Measurements from ENCODE around the gene TRIM44.

The TRIM44 gene

DNA sequence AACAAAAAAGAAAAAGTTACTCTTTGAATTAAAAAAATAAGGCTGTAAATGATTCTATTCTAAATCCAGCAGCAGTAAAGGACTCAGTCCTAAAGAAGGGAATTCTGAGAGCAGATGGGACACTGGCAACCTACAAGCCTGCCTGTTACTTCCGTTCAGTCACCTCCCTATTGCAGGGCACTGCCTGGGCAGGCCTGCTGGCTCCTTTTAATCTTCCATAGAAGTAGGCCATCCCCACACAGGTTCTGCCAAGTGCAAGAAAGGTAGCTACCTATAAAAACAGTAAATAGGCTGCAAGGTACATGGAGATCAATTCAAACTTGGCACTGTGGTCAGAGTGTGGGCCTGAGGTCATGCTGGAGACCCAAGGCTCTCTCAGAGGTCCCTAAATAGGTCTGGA, 136.4 kb downstream of the TRIM44 start:
- Histone ChIP-seq H3K4me1 (ENCODE audit: insufficient read depth, low read length) (0 out of 2 replicates have a peak, but pooled peaks cover 4% of the 10 kb centered on the region), H3K36me3 (ENCODE audit: insufficient read depth, low read length) (no peaks in the 10 kb centered on the region), H3K9me3 (ENCODE audit: control insufficient read depth, insufficient read depth, low read length) (no peaks in the 10 kb centered on the region), H3K9ac (ENCODE audit: low read depth, low read length) (no peak overlapping the region)

DNA sequence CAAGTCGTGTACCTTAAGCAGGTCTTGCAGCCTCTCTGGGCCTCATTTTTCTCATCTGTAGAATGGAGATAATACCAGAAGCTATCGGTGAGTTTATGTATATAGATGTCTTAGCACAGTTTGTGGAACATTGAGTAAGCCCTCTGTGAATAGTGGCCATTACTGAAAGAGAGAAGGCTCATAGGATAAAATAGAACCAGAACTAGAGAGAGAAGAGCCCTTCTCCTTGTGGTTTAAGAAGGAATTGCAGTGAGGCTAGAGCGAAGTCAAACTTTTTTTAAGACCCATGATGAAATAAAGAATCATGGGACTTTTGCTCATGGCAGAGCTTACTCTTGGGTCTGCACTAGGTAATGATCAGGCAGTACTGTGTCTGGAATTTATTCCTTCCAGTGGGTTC, 137.1 kb downstream of the TRIM44 start:
- no peaks in the 10 kb centered on the region for H3K36me3 ChIP-seq (ENCODE audit: insufficient read depth, low read length)
- H3K9me3 ChIP-seq (ENCODE audit: control insufficient read depth, insufficient read depth, low read length): no peaks in the 10 kb centered on the region
- H3K9ac ChIP-seq (ENCODE audit: low read depth, low read length): no peak overlapping the region
- 0 out of 2 replicates have a peak, but pooled peaks cover 4% of the 10 kb centered on the region for H3K4me1 ChIP-seq (ENCODE audit: insufficient read depth, low read length)

DNA sequence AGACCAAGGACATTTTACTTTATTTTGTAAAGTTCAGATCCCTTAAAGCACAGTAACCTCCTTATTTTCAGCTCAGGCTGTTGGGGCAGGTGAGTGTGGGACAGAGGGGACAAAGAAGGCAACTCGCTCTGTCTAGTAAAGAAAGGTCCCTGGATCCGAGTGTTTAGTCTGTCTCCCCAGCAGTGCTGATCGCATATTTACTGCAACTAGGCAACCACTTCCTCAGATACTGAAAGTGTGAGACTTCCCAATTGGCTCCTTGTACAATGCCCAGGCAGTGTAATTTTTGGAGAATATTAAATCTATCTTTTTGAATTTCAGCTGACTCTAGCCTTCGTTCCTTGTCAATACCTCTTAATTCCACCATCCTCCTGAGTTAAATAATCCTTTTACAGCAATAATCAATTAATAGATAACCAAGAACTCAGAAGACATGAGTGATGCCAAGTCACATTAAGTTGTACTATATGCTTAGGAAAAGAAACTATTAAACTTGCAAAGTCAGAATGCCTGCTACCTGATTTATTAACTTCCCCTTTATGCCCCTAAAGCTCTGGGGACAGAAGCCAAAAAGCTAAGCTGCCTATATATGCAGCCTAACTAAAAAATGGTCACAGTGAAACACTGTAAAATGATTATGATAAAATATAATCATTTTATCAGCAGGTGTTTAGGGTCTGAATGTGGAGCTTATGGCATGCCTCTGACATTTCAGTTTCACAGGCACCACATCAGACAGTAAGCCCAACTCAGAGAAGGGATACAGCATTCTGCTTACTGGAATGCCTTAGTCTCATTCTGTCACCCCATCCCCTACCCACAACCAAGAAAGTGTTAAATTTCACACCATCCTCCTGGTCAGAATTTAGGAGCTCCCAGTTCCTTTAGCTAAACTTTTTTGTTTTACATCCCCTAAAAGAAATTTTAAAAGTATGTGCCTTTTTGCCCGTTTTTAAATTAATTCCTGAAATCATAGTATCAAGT, 138.7 kb downstream of the TRIM44 start:
- H3K9me3 ChIP-seq (ENCODE audit: control insufficient read depth, insufficient read depth, low read length): no peaks in the 10 kb centered on the region
- H3K36me3 ChIP-seq (ENCODE audit: insufficient read depth, low read length): no peaks in the 10 kb centered on the region
- H3K4me1 ChIP-seq (ENCODE audit: insufficient read depth, low read length): 0 out of 2 replicates have a peak, but pooled peaks cover 3% of the 10 kb centered on the region
- H3K9ac ChIP-seq (ENCODE audit: low read depth, low read length): no peak overlapping the region

DNA sequence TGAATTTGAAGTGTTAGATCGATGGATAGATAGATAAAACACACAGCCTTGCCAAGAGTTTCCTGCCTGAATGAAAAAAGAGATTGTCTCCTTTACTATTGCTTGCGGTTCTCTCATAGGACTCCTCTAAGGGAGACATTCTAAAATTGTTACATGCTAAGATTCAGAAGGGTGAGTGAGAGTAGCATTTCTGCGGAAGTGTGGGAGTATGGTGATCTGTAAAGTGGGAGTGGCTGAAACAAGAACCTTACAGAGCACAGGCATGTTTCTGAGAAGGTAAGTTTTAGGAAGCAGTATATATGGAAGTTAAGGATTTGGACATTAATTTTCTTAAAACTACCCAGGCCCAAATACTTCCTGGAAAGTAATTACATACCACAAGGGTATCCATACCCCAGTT, 139.6 kb downstream of the TRIM44 start:
- Histone ChIP-seq H3K4me1 (ENCODE audit: insufficient read depth, low read length) (no peaks in the 10 kb centered on the region), H3K36me3 (ENCODE audit: insufficient read depth, low read length) (no peaks in the 10 kb centered on the region)

DNA sequence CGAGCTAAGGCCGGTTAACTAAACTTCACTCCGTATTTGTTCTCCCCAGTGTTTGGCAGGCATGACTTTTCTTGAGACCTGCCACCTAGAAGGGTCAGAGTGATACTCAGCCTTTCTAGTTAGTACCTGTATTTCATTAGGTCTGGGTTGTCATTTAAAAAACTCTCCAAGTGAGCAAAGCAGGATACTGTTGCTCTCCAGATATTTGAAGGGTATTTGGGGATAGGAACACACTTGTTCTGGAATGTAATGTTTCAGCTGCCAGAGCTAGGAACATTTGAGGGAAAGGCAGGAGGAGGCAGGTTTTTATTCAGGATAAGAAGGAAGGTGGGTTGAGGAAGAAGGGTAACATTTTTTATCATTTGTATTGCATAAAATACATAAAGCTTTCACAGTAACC, 140.1 kb downstream of the TRIM44 start:
- Histone ChIP-seq H3K4me1 (ENCODE audit: insufficient read depth, low read length) (no peaks in the 10 kb centered on the region), H3K9ac (ENCODE audit: low read depth, low read length) (no peak overlapping the region), H3K9me3 (ENCODE audit: control insufficient read depth, insufficient read depth, low read length) (no peaks in the 10 kb centered on the region), H3K36me3 (ENCODE audit: insufficient read depth, low read length) (no peaks in the 10 kb centered on the region)

More for the DNA sequence above, 139.6 kb downstream of the TRIM44 start:
- Histone ChIP-seq H3K9ac (ENCODE audit: low read depth, low read length) (no peak overlapping the region), H3K9me3 (ENCODE audit: control insufficient read depth, insufficient read depth, low read length) (no peaks in the 10 kb centered on the region)

DNA sequence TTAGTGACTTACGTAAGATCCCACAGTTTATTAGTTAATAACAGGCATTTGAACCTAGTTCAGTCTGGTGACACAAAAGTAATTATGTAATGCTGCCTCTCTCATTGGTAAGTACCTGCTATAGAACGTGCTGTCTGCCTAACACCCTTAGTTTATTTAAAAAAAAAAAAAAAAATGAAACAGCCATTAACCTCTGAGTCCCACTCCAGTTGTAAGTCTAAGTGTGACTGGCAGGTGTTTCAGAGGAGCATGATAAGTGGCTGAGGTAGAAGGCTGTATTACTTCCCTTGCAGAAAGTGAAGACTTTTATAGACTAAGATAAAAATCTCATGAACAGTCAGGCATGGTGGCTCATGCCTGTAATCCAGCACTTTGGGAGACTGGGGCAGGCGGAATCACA, 140.5 kb downstream of the TRIM44 start:
- no peaks in the 10 kb centered on the region for H3K4me1 ChIP-seq (ENCODE audit: insufficient read depth, low read length)
- H3K9ac ChIP-seq (ENCODE audit: low read depth, low read length): no peak overlapping the region
- no peaks in the 10 kb centered on the region for H3K36me3 ChIP-seq (ENCODE audit: insufficient read depth, low read length)
- no peaks in the 10 kb centered on the region for H3K9me3 ChIP-seq (ENCODE audit: control insufficient read depth, insufficient read depth, low read length)

DNA sequence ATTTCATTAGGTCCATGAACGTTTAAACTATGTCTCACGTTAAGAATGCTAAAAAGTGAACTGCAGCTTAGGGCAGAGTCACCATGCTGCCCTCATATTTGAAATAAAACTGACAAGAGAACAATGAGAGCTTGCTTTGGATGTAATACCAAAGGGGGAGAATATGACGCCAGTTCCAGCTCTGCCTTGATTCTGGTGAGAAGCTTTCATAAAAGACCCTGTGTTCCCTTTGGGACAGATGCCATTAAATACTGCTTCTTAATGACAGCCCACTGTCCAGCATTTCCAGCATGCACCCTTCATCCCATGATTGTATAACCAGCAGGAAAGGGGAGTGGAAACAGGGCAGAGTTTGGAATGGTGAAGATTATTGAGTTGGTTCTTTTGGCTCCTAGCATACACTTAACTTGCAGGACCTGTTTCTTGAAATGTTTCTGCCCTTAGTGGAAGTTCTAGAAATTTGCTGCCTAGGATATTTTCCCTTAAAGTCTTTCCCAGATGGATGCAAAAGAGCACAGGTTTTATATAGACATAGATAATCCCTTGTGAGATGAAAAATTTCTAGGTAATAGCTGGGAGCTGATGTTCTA, 142.0 kb downstream of the TRIM44 start:
- Histone ChIP-seq H3K9me3 (ENCODE audit: control insufficient read depth, insufficient read depth, low read length) (no peaks in the 10 kb centered on the region), H3K9ac (ENCODE audit: low read depth, low read length) (no peak overlapping the region), H3K4me1 (ENCODE audit: insufficient read depth, low read length) (no peaks in the 10 kb centered on the region), H3K36me3 (ENCODE audit: insufficient read depth, low read length) (no peaks in the 10 kb centered on the region)

DNA sequence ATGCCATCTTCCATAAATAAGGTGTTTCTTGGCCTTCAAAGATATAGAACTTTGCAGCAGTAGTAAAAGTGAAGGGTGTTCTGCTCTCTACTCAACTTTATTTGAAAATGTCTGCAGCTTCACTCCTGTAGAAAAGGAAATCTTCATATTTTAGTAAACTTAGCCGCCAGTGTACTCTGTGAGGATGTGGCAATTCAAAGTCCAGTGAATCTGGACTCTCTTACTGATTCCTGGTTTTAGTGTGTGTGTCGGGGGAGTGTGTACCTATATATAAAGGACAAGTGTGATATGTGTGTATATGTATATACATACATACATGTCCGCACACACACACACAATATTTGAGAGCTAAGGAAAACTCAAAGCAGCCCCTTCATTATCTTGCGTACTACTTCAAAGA, 147.0 kb downstream of the TRIM44 start:
- no peaks in the 10 kb centered on the region for H3K36me3 ChIP-seq (ENCODE audit: insufficient read depth, low read length)
- H3K9me3 ChIP-seq (ENCODE audit: control insufficient read depth, insufficient read depth, low read length): no peaks in the 10 kb centered on the region
- H3K4me1 ChIP-seq (ENCODE audit: insufficient read depth, low read length): no peaks in the 10 kb centered on the region
- H3K9ac ChIP-seq (ENCODE audit: low read depth, low read length): no peak overlapping the region

DNA sequence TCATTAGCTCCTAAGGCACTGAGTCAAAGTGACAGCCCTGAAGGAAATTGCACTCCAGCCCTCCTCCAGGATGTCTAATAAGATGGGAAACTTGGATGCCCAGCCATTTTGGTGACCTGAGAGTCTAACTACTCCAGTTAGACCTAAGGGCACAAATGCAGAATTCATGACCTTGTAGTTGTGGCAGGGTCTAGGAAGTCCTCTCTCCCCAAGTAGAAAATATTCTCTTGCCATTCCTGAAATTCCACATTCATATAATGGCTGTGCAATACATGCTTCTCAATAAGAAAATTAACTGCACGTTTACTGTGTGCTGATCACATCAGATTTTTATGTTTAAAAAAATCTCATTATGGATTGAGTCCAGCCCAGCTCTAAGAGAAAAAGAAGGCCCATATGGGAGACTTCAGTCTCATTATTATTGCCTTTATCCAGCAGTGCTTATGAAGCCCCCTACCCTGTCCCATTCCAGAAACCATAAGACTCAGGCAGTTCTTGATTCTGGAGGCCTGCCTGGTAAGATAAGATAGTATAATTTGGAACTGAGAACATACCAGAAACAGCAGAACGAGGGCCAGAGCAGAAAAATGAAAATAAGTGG, 147.6 kb downstream of the TRIM44 start:
- no peaks in the 10 kb centered on the region for H3K9me3 ChIP-seq (ENCODE audit: control insufficient read depth, insufficient read depth, low read length)
- no peaks in the 10 kb centered on the region for H3K36me3 ChIP-seq (ENCODE audit: insufficient read depth, low read length)
- no peaks in the 10 kb centered on the region for H3K4me1 ChIP-seq (ENCODE audit: insufficient read depth, low read length)
- no peak overlapping the region for H3K9ac ChIP-seq (ENCODE audit: low read depth, low read length)

DNA sequence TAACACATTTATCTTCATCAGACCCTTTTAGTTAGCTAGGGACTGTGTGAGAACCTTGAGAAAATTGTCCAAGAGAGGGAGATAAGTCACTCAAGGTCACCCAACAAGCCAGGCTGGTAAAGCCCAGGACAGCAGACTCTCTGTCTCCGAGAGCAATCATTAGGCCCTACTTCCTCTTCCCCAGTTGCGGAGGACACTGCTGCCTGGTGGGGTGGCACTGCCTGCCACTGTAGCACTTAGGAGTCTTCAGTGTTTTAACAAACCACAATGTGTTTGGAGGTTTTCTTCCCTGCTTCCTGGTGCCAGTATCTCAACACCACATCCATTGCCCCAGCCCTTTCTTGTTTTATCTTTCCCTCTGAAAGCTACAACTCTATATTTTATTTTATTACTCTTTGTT, 149.2 kb downstream of the TRIM44 start:
- Histone ChIP-seq H3K9ac (ENCODE audit: low read depth, low read length) (no peak overlapping the region), H3K36me3 (ENCODE audit: insufficient read depth, low read length) (no peaks in the 10 kb centered on the region), H3K4me1 (ENCODE audit: insufficient read depth, low read length) (no peaks in the 10 kb centered on the region), H3K9me3 (ENCODE audit: control insufficient read depth, insufficient read depth, low read length) (no peaks in the 10 kb centered on the region)

DNA sequence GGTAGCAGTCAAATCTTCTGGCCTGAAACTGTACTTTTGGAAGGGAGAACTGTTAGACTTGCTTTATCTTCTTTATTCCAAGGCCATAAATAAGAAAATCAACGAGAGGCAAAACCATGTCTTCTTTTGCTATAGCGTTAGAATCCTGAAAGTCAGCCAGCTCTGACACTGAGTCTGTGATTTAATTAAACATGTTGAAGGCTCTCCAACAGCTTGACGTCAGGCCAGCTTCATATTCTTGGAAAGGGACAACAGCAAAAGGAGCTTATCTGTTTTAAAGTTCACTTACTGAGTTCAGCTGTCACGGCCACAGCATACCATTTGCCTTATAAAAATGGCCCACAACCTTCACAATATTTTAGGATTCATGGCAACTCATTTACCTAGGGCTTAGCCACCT, 150.3 kb downstream of the TRIM44 start:
- H3K36me3 ChIP-seq (ENCODE audit: insufficient read depth, low read length): no peaks in the 10 kb centered on the region
- H3K4me1 ChIP-seq (ENCODE audit: insufficient read depth, low read length): no peaks in the 10 kb centered on the region
- H3K9me3 ChIP-seq (ENCODE audit: control insufficient read depth, insufficient read depth, low read length): no peaks in the 10 kb centered on the region
- no peak overlapping the region for H3K9ac ChIP-seq (ENCODE audit: low read depth, low read length)

DNA sequence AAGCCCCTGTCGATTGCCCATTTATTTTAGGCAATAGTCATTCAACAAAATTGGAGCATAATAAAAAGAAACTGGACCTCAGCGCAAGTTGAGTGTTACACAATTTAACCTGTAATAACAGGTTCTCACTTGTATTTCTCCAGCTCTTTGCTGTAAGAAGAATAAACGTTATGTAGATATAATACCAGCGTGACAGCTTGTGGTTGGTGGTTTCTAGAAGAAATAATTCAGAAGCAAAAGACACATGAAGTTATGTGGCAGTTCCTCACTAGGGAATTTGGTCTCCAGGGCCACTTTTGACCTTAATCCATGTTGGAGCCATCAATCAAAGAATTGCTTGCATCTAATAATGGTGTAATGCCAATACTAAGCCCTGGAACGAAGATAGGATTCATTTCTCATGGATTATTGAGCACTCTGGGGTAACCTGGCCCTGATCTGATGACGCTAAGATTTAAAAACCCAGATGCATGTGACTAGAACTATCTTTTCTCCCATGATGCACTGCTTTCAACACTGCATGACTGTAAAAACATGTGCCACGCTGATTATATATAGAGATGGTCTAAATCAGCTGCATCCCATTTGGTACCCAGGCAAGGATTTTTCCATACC, 151.6 kb downstream of the TRIM44 start:
- no peak overlapping the region for H3K9ac ChIP-seq (ENCODE audit: low read depth, low read length)
- H3K9me3 ChIP-seq (ENCODE audit: control insufficient read depth, insufficient read depth, low read length): no peaks in the 10 kb centered on the region
- no peaks in the 10 kb centered on the region for H3K36me3 ChIP-seq (ENCODE audit: insufficient read depth, low read length)
- H3K4me1 ChIP-seq (ENCODE audit: insufficient read depth, low read length): no peaks in the 10 kb centered on the region

DNA sequence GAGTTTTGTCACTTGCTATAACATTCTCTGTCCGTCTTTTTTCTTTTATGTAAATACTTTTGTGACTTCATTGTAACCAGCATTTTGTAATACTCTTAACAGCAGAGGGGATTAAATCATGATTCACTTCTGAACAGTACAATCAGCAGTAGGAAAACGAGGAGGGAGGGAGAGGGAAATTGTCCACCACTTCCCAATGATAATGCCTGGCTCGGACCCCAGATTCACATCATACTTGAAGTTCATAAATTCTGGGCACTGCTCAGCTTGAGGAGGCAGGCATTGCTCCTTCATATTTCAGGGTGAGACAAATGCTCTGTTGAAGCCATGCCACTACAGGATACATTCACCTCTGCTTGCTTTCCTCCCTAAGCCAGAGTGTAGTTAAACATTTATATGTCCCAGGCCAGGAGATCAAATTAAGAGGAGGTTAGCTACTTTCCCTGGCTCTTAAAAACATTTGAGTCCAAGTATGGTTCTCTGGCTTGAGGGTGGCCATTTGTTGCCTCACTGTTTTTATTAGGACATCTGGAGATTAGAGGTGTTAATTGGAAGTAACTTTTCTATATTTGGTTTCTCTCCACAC, 152.2 kb downstream of the TRIM44 start:
- no peak overlapping the region for H3K9ac ChIP-seq (ENCODE audit: low read depth, low read length)
- no peaks in the 10 kb centered on the region for H3K9me3 ChIP-seq (ENCODE audit: control insufficient read depth, insufficient read depth, low read length)
- H3K4me1 ChIP-seq (ENCODE audit: insufficient read depth, low read length): no peaks in the 10 kb centered on the region
- H3K36me3 ChIP-seq (ENCODE audit: insufficient read depth, low read length): no peaks in the 10 kb centered on the region

Data from ES-I3 (cell line).